SIG-M5 treated with dmso at 0.1 percent for 504 hours (cell line): ENCODE data around the gene PDCL3.

Experiments
- DNase-seq: peaks from one replicate; lab custom pipeline; 2025; ENCODE audit not compliant: unreplicated experiment; lab: John Stamatoyannopoulos, UW

Gene PDCL3

GRCh38 chr2:100611079-100612029 is 48.6 kb downstream of the PDCL3 start:
- DNase-seq = no peak

- no peak for DNase-seq
Observed at GRCh38 chr2:100612388-100613000, 49.7 kb downstream of the PDCL3 start.

DNA sequence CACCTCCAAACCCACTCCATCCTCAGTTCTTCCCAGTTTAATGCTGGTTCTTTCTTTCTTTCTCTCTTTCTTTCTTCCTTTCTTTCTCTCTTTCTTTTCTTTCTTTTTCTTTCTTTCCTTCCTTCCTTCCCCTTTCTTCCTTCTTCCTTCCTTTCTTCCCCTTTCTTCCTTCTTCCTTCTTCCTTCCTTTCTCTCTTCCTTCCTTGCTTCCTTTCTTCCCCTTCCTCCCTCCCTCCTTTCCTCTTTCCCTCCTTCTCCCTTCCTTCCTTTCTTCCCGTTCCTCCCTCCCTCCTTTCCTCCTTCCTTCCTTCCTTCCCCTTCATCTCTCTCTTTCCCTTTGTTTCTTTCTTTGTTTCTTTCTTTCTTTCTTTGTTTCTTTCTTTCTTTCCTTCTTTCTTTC is 50.9 kb downstream of the PDCL3 start:
- no peak for DNase-seq

DNA sequence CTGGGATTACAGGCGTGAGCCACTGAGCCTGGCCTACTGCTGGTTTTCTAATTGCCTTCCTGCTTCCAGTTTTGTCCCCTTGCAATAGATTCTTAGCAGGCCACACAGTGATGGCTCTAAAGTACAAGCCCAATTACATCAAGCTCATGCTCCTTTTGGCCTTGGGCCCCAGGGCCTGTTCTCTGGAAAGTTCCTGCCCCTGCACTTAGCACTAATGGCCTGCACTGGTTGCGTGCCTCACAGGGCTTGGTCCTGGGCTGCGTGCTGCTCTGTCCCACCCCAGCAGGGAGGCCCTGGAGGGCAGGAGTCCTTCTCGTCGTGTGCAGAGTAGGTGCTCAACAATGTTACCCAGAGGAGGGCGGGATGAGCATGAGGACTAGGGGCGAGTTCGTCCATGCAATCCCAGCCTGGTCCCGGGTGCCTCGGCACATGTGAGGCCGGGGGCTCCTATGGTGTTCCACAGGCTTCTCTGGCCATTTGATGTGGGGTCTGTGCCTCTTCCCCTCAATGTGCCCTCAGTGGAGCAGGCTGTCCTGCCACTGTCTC is 51.7 kb downstream of the PDCL3 start:
- no peak for DNase-seq

DNA sequence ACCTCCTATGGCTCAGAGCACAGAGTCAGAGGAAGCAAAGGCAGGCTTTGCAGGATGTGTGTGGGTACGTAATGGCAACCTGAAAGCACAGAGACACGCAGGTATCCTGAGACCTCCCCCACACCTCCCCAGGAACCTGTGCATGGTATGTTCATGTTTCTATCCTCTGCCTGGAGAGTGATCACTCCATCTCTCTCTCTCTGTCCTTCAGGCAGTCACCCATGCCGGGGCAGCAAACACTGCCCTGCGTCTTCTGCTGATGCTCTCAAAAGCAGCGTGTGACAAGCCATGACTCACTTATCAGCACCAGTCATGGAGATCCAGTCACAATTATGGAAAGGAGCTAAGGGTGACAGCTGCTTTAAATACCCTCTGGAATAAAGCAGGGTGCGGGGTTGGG is 52.7 kb downstream of the PDCL3 start:
- DNase-seq = no peak

DNA sequence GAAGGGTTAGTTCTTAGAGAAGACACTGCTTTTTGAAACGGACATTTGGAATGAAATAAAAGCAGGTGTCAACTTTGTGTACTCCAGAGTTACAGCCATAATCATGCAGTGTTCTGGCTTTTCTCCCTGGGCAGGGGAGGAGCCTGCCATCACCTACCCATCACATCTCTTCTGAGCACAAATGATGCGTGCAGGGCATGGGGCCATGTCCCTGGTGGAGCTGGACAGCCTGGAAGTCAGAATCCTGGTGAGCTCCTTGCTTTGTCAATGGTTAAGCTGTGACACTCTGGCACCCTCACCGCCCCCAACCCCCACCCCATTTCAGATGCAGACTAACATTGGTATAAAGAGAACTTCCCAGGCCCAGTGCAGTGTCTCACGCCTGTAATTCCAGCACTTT is 53.1 kb downstream of the PDCL3 start:
- DNase-seq = no peak

- no peak for DNase-seq
Observed at GRCh38 chr2:100616841-100617390, 54.1 kb downstream of the PDCL3 start.

DNA sequence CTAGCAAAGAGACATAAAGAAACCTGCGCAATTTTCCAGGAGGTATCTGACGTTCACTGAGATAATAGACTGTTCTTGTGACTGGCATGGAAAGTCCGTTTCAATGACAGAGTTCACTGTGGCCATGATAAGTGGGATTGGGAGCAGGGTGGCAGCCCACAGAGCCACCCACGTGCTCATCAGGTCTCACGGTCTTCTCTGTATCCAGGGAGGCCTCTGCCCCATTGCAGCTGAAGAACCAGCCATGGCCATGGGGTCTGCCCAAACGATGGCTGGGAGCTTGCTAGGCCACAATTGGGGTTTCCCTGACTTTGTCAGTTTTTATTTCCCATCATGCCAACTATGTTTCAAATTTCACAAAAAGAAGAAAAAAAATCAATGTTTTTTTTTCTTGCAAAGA is 57.2 kb downstream of the PDCL3 start:
- no peak for DNase-seq

- no peak for DNase-seq
Observed at GRCh38 chr2:100620481-100620880, 57.7 kb downstream of the PDCL3 start.

DNA sequence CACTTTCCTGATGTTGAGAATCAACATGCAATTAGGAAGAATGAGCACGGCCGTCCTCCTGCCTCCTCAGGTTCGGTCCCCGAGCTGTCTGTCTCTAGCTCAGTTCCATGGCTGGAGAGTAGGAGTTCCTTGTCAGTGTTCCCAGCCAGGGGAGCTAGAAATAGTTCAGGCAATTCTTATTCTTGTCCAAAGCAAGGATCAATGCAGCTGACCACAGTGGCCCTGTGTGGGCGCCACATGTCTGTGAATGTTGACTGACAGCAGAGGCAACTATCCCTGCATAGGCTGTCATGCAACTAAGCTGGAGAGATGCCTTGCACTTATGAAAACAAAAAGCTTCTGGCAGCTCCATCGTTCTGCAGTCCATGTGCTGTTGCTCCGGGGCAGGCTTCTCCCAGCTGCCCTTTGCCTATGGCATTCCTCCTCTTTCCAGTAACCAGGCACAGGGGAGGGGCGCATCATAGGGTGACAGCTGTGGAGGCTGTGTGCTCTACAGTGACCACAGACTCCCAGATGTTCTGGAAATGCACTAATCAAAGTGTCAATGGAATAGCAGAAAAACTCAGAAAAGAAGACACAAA is 58.7 kb downstream of the PDCL3 start:
- DNase-seq = no peak

DNA sequence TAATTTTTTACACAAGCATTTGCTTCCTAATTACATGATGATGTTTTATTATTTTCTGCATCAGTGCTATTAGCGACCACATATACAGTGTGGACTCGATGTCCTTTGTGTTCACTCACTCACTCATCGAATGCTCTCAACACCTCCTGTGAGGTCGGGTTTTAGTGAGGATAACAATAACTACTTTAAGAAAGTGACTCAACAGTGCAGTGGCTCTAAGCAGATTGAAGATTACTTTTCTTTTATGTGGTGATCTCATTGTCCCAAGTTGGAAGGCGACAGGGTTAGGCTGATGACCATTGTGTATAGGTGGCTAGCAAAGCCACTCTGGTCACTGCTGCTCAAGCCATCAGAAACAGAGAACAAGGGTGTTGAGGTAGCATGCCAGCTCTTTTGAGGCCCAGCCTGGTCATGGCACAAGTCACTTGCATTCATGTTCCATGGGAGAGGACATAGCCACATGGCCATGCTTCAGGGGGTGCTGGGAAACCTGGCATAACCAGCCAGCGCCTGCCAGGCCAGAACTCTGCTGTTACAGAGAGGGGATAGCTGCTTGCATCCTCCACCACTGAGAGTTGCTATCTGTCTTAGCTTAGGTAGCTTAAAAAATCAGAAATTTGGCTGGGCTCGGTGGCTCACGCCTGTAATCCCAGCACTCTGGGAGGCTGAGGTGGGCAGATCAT is 60.4 kb downstream of the PDCL3 start:
- DNase-seq = no peak

- no peak for DNase-seq
Observed at GRCh38 chr2:100623930-100624329, 61.1 kb downstream of the PDCL3 start.

DNA sequence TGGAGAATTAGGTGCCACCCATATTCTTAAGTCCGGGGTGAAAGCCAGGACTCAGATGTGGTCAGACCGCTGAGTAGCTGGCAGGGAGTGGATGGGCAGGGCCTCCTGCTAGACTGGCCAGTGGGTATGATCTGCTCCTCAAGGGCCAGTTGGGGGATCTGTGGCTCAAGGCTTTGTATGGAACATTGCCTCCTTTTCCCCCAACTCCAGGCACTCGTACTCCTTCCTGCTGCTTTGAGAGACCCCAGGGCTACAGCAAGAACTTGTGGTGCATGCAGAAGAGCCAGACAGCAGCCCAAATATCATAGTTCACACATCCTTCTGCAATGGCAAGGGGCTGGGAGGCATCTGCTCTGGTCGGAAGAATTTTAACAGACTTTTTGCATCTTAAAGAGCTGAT is 61.7 kb downstream of the PDCL3 start:
- DNase-seq = no peak

GRCh38 chr2:100625717-100626116 is 62.9 kb downstream of the PDCL3 start:
- no peak for DNase-seq
